Activated T-helper 1 cell treated with anti-CD3 and anti-CD28 coated beads, Interleukin-12 subunit alpha, Interleukin-12 subunit beta, Interleukin-2, Interleukin-4 antibody, amounts not matched to agents 30 ng/mL and 10 ng/mL and 1 ng/mL, durations not matched to agents 14 hours and 24 hours and 36 hours (primary cell): ENCODE measurements around the gene SYT14. TPM values are rescaled to one million over a fixed set of nuclear protein-coding genes. Genes with fewer than 3 reads are reported as not detected.
A peak's percentile ranks its signal among the peaks of the same experiment; 100 is the strongest.
"Not testable (repeated sequence)": the region's sequence is repeated elsewhere in the genome, so short reads cannot be mapped to it uniquely, and the experiment has no call there.

ENCODE experiments used
- DNase-seq: peaks from one replicate; pipeline ENCODE4 v3.0.0; 2021; ENCODE audit warnings: low spot score
- H3K27ac Mint-ChIP-seq: one replicate; pipeline ENCODE4 v1.8.0; 2021; ENCODE audit warnings: mild to moderate bottlenecking, mixed read lengths
- H3K27me3 Mint-ChIP-seq: one replicate; pipeline ENCODE4 v1.8.0; 2022; ENCODE audit warnings: mild to moderate bottlenecking, moderate library complexity, mixed read lengths; ENCODE audit not compliant: insufficient read depth
- H3K36me3 Mint-ChIP-seq: one replicate; pipeline ENCODE4 v1.8.0; 2021; ENCODE audit warnings: low read depth, mixed read lengths
- H3K4me1 Mint-ChIP-seq: one replicate; pipeline ENCODE4 v1.8.0; 2021; ENCODE audit warnings: low read depth, mixed read lengths
- H3K4me3 Mint-ChIP-seq: one replicate; pipeline ENCODE4 v1.8.0; 2021; ENCODE audit warnings: mild to moderate bottlenecking, moderate library complexity, mixed read lengths
- H3K9me3 Mint-ChIP-seq: one replicate; pipeline ENCODE4 v1.8.0; 2021; ENCODE audit warnings: mixed read lengths
- intact Hi-C: fragments of 100-400 bp; cut with micrococcal nuclease; formaldehyde crosslinking; loops from one replicate; pipeline ENCODE4 v1.15.1; 2024
- total RNA-seq: library from RNA; stranded (reverse); gene quantifications from 2 replicates; pipeline ENCODE4 v1.2.3, GENCODE V29; 2022

Gene SYT14
- total RNA-seq, result not detected in 2 replicates

GRCh38 chr1:209937996-209938959 is at the start of gene SYT14:
Gene SYT14 (plus strand): TSS chr1:209938217. CDS start chr1:209938265, 48 bp downstream.
- no peak for DNase-seq
- Mint-ChIP-seq H3K27ac (peak within 1 kb of the TSS; percentile 19), H3K4me1 (peaks cover 12% of the 10 kb centered on the region), H3K27me3 (peaks cover 51% of the 10 kb centered on the region), H3K36me3 (peaks cover 4% of the 10 kb centered on the region), H3K4me3 (peak within 1 kb of the TSS; percentile 57), H3K9me3 (no peaks in the 10 kb centered on the region)
- intact Hi-C loops, result loop anchor here (1.0 to 10.0 kb wide), 4 partner anchors 54 to 263 kb away; partner anchors contain the start of genes G0S2 and TRAF3IP3

- H3K4me1 Mint-ChIP-seq, H3K4me3 Mint-ChIP-seq, DNase-seq, H3K36me3 Mint-ChIP-seq, intact Hi-C loops, H3K27ac Mint-ChIP-seq, H3K9me3 Mint-ChIP-seq: not testable (repeated sequence)
- H3K27me3 Mint-ChIP-seq, result peaks cover 10% of the 10 kb centered on the region
Observed at GRCh38 chr1:209888291-209889076, 49.5 kb upstream of the SYT14 start.

GRCh38 chr1:209889077-209889418 is 49.0 kb upstream of the SYT14 start:
- Mint-ChIP-seq H3K36me3 (no peaks in the 10 kb centered on the region), H3K27ac (no peak overlapping the region), H3K4me3 (no peak overlapping the region), H3K4me1 (peaks cover 5% of the 10 kb centered on the region), H3K9me3 (no peaks in the 10 kb centered on the region), H3K27me3 (peaks cover 8% of the 10 kb centered on the region)
- intact Hi-C loops, result no loop called here
- DNase-seq, result no peak

- no peak overlapping the region for H3K27ac Mint-ChIP-seq
- no peak for DNase-seq
- H3K4me1 Mint-ChIP-seq, result peaks cover 7% of the 10 kb centered on the region
- peaks cover 3% of the 10 kb centered on the region for H3K27me3 Mint-ChIP-seq
- H3K36me3 Mint-ChIP-seq, result no peaks in the 10 kb centered on the region
- H3K4me3 Mint-ChIP-seq, result no peak overlapping the region
- no peaks in the 10 kb centered on the region for H3K9me3 Mint-ChIP-seq
- intact Hi-C loops, result no loop called here
Observed at GRCh38 chr1:209890641-209891330, 47.2 kb upstream of the SYT14 start.

- no peak for DNase-seq
- intact Hi-C loops, result no loop called here
- no peak overlapping the region for H3K4me3 Mint-ChIP-seq
- no peaks in the 10 kb centered on the region for H3K36me3 Mint-ChIP-seq
- peaks cover 2% of the 10 kb centered on the region for H3K27me3 Mint-ChIP-seq
- peaks cover 13% of the 10 kb centered on the region for H3K4me1 Mint-ChIP-seq
- no peaks in the 10 kb centered on the region for H3K9me3 Mint-ChIP-seq
- H3K27ac Mint-ChIP-seq, result no peak overlapping the region
Observed at GRCh38 chr1:209893751-209894150, 44.3 kb upstream of the SYT14 start.

GRCh38 chr1:209895709-209896108 is 42.3 kb upstream of the SYT14 start:
- no peak for DNase-seq
- no peak overlapping the region for H3K27ac Mint-ChIP-seq
- no peaks in the 10 kb centered on the region for H3K9me3 Mint-ChIP-seq
- intact Hi-C loops, result no loop called here
- no peak overlapping the region for H3K4me3 Mint-ChIP-seq
- peaks cover 2% of the 10 kb centered on the region for H3K27me3 Mint-ChIP-seq
- H3K36me3 Mint-ChIP-seq, result no peaks in the 10 kb centered on the region
- peaks cover 13% of the 10 kb centered on the region for H3K4me1 Mint-ChIP-seq

- H3K27ac Mint-ChIP-seq, result no peak overlapping the region
- DNase-seq, result no peak
- H3K9me3 Mint-ChIP-seq, result no peaks in the 10 kb centered on the region
- peaks cover 2% of the 10 kb centered on the region for H3K27me3 Mint-ChIP-seq
- H3K4me1 Mint-ChIP-seq, result peaks cover 13% of the 10 kb centered on the region
- H3K36me3 Mint-ChIP-seq, result no peaks in the 10 kb centered on the region
- intact Hi-C loops, result no loop called here
- no peak overlapping the region for H3K4me3 Mint-ChIP-seq
Observed at GRCh38 chr1:209896346-209896745, 41.7 kb upstream of the SYT14 start.

- H3K36me3 Mint-ChIP-seq, DNase-seq, H3K27me3 Mint-ChIP-seq, H3K9me3 Mint-ChIP-seq, H3K4me3 Mint-ChIP-seq, intact Hi-C loops, H3K27ac Mint-ChIP-seq: not testable (repeated sequence)
- peaks cover 13% of the 10 kb centered on the region for H3K4me1 Mint-ChIP-seq
Observed at GRCh38 chr1:209898271-209898670, 39.7 kb upstream of the SYT14 start.

GRCh38 chr1:209898851-209899250 is 39.2 kb upstream of the SYT14 start:
- H3K36me3 Mint-ChIP-seq, H3K27me3 Mint-ChIP-seq, H3K4me3 Mint-ChIP-seq, H3K9me3 Mint-ChIP-seq, DNase-seq, intact Hi-C loops, H3K27ac Mint-ChIP-seq: not testable (repeated sequence)
- H3K4me1 Mint-ChIP-seq, result peaks cover 13% of the 10 kb centered on the region

- Mint-ChIP-seq H3K36me3 (no peaks in the 10 kb centered on the region), H3K27ac (no peak overlapping the region), H3K27me3 (peaks cover 5% of the 10 kb centered on the region), H3K4me1 (peaks cover 13% of the 10 kb centered on the region), H3K9me3 (no peaks in the 10 kb centered on the region), H3K4me3 (no peak overlapping the region)
- DNase-seq, result no peak
- intact Hi-C loops, result no loop called here
Observed at GRCh38 chr1:209899948-209900347, 38.1 kb upstream of the SYT14 start.

- Mint-ChIP-seq H3K9me3 (no peaks in the 10 kb centered on the region), H3K27me3 (peaks cover 5% of the 10 kb centered on the region), H3K4me3 (no peak overlapping the region), H3K36me3 (no peaks in the 10 kb centered on the region), H3K4me1 (peaks cover 6% of the 10 kb centered on the region), H3K27ac (no peak overlapping the region)
- intact Hi-C loops, result no loop called here
- DNase-seq, result no peak
Observed at GRCh38 chr1:209900734-209901133, 37.3 kb upstream of the SYT14 start.

- no peaks in the 10 kb centered on the region for H3K36me3 Mint-ChIP-seq
- peaks cover 5% of the 10 kb centered on the region for H3K27me3 Mint-ChIP-seq
- intact Hi-C loops, result no loop called here
- H3K9me3 Mint-ChIP-seq, result no peaks in the 10 kb centered on the region
- H3K4me3 Mint-ChIP-seq, result no peak overlapping the region
- peaks cover under 1% of the 10 kb centered on the region for H3K4me1 Mint-ChIP-seq
- H3K27ac Mint-ChIP-seq, result no peak overlapping the region
- no peak for DNase-seq
Observed at GRCh38 chr1:209901211-209901610, 36.8 kb upstream of the SYT14 start.
